ENCODE results near the gene ZNF778.

GRCh38 chr16:89253548-89254287 is 36.2 kb downstream of the ZNF778 start:
- TF ChIP-seq EZH2 (IDR thresholded peaks at IDR 0.05; ENCODE audit: borderline replicate concordance, insufficient read depth, low read depth, low read length, poor library complexity, severe bottlenecking) (no peak), CTCF (IDR thresholded peaks at IDR 0.05) (no peak)

All from B cell (primary cell).